NCI-H526 treated with DMSO at 0.1 percent for 48 hours (cell line): Measurements from ENCODE around the gene ADCY4.

Source experiments
- DNase-seq: peaks from one replicate; lab custom pipeline; 2025; lab: John Stamatoyannopoulos, UW

Gene ADCY4

GRCh38 chr14:24297190-24297964 is 37.5 kb downstream of the ADCY4 start:
- DNase-seq = peak; percentile 7

- peak; percentile 11 for DNase-seq
Observed at GRCh38 chr14:24296341-24297157, 38.3 kb downstream of the ADCY4 start.

- no peak for DNase-seq
Observed at GRCh38 chr14:24293525-24293924, 41.3 kb downstream of the ADCY4 start.

- DNase-seq = no peak
Observed at GRCh38 chr14:24292118-24292807, 42.6 kb downstream of the ADCY4 start.

GRCh38 chr14:24291446-24292117 is 43.3 kb downstream of the ADCY4 start:
- no peak for DNase-seq

- no peak for DNase-seq
Observed at GRCh38 chr14:24290746-24291145, 44.1 kb downstream of the ADCY4 start.

- no peak for DNase-seq
Observed at GRCh38 chr14:24289649-24290280, 45.1 kb downstream of the ADCY4 start.

- DNase-seq = no peak
Observed at GRCh38 chr14:24286996-24287395, 47.9 kb downstream of the ADCY4 start.

- DNase-seq = no peak
Observed at GRCh38 chr14:24285351-24285750, 49.5 kb downstream of the ADCY4 start.

- DNase-seq = no peak
Observed at GRCh38 chr14:24284501-24285035, 50.3 kb downstream of the ADCY4 start.

- DNase-seq = no peak
Observed at GRCh38 chr14:24283796-24284460, 50.9 kb downstream of the ADCY4 start.

GRCh38 chr14:24282736-24283135 is 52.1 kb downstream of the ADCY4 start:
- DNase-seq = no peak

- DNase-seq = no peak
Observed at GRCh38 chr14:24281636-24282035, 53.2 kb downstream of the ADCY4 start.

- DNase-seq = no peak
Observed at GRCh38 chr14:24280797-24281460, 53.9 kb downstream of the ADCY4 start.

GRCh38 chr14:24279301-24280186 is 55.3 kb downstream of the ADCY4 start:
- no peak for DNase-seq

GRCh38 chr14:24278424-24278823 is 56.4 kb downstream of the ADCY4 start:
- DNase-seq = no peak

- DNase-seq = no peak
Observed at GRCh38 chr14:24277606-24278321, 57.1 kb downstream of the ADCY4 start.

GRCh38 chr14:24277071-24277470 is 57.8 kb downstream of the ADCY4 start:
- DNase-seq = no peak
